ENCODE measurements around the gene GNB1L.

Gene GNB1L

DNA sequence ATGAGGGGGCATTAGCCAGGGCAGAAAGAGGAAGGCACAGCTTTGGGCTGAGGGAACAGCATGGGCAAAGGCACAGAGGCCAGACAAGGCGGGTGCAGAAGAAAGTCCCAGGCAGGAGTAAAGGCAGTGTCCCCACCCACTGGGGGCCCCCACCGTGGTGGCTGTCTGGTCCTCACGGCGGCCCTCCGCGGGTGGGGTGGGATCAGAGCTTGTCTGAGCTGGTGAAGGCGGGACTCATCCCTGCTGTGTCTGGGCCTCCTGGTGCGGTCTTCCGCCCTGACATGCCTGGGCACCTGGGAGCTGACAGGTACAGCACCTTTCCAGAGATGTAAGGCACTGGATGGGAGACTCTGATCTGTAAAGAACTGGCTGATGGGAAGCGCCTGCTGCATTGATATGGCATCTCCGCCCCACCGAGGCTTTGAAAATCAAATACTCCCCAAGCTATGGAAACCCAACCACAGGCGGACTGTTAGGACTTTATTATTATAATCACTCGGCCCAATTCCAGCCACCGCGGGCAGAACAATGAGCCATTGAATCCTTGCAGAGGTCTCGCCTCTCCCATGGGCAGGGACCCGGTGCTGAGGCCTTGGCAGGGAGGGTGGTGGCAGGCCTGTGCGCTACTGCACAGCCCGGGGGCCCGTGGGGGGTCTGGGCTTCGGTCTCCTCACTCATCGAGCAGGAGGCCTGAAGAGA lies 14.2 kb upstream of the GNB1L start:
- TF ChIP-seq GATA2 (IDR thresholded peaks at IDR 0.05; ENCODE audit: low read depth, low read length), result no peak
- TF ChIP-seq GATA3 (IDR thresholded peaks at IDR 0.05; ENCODE audit: low read depth, low read length), result no peak

DNA sequence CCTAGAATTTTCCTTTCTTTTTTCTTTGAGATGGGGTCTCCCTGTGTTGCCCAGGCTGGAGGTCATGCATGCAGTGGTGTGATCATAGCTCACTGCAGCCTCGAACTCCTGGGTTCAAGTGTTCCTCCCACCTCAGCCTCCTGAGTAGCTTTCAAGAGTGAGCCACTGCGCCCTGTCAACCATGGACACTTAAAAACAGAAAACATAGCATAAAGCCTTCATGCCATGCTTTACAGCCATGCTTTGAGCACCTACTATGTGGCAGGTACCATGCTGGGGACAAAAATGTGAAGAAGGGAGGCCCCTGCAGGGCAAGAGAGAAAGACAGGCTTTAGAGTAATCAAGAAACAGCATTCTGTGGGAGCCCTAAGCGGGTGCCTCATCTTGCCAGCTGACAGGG lies 13.7 kb upstream of the GNB1L start:
- TF ChIP-seq GATA3 (IDR thresholded peaks at IDR 0.05; ENCODE audit: low read depth, low read length), result no peak
- TF ChIP-seq GATA2 (IDR thresholded peaks at IDR 0.05; ENCODE audit: low read depth, low read length), result no peak

DNA sequence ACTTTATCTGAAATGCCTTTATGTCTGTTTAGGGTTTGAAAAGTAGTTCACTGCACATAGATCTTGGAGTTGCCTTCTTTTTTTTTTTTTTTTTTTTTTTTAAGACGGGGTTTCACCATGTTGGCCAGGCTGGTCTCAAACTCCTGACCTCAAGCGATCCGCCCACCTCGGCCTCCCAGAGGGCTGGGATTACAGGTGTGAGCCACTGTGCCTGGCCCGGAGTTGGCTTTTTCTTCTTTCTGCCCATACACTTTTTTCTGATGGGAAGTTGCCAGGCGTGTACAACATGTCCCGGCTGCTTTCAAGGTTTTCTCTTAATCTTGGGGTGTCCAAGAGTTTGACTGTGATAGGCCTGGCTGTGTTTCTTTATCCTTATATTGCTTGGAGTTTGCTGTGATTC lies 12.9 kb upstream of the GNB1L start:
- TF ChIP-seq GATA2 (IDR thresholded peaks at IDR 0.05; ENCODE audit: low read depth, low read length), result no peak
- no peak for TF ChIP-seq GATA3 (IDR thresholded peaks at IDR 0.05; ENCODE audit: low read depth, low read length)

DNA sequence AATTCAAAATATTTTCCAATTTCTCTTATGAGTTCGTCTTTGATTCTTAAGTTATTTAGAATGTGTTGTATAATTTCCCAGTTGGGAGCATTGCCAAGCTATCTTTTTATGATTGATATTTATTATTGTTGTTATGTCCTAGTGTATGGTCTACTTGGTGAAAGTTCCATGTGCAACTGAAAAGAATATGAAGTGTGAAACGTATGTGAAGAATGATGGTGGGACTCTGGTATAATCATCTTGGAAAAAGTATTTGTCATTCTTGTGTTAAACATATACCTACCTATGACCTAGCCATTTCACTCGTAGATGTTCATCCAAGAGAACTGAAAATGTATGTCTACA lies 12.0 kb upstream of the GNB1L start:
- TF ChIP-seq GATA2 (IDR thresholded peaks at IDR 0.05; ENCODE audit: low read depth, low read length) (no peak), GATA3 (IDR thresholded peaks at IDR 0.05; ENCODE audit: low read depth, low read length) (no peak)

DNA sequence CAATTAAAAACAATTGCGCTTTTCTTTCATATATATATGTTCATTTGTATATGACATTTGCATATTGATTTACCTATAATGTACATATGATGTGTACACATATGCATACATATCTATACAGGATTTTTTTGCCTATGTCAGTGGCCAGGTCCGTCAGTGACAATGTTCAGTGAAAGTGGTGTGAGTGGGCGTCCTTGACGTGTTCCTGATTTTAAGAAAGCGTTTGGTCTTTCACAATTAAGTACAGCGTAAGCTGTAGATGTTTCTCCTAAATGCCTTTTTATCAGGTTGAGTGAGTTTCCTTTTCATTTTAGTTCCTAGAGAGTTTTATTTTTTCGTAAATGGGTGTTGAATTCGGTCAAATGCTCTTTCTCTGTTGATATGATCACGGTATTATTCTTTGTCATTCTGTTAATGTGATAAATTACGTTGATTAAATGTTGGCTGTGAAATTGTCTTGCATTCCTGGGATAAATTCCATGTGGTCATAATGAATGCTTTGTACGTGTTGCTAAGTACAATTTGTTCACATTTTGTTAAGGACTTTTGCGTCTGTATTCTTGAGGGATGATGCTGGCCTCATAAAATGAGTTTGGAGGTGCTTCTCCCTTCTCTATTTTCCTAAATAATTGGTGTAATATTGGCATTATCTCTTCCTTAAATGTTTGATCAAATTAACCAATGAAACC lies 10.6 kb upstream of the GNB1L start:
- TF ChIP-seq GATA3 (IDR thresholded peaks at IDR 0.05; ENCODE audit: low read depth, low read length), result no peak
- TF ChIP-seq GATA2 (IDR thresholded peaks at IDR 0.05; ENCODE audit: low read depth, low read length), result no peak

DNA sequence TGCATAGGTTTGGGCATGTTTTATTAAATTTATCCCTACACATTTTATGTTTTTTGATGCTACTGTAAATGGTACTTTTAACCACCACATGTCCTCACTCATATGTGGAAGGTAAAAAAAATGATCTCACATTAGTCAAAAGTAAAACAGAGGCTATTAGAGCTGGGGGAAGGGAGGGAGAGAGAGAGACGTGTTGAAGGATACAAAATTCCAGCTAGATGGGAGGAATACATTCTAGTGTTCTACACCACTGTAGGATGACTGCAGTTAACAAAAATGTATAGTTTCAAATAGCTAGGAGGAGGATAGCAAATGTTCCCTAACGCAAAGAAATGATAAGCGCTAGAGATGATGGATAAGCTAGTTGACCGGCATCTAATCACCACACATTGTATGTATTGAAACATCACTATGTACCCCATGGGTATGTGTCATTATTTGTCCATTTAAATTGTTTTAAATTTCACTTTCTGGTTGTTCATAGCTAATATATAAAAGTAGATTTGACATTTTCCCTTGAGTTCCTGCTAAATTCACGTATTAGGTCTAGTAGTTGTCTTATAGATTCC lies 9.9 kb upstream of the GNB1L start:
- TF ChIP-seq GATA2 (IDR thresholded peaks at IDR 0.05; ENCODE audit: low read depth, low read length) (no peak), GATA3 (IDR thresholded peaks at IDR 0.05; ENCODE audit: low read depth, low read length) (no peak)

DNA sequence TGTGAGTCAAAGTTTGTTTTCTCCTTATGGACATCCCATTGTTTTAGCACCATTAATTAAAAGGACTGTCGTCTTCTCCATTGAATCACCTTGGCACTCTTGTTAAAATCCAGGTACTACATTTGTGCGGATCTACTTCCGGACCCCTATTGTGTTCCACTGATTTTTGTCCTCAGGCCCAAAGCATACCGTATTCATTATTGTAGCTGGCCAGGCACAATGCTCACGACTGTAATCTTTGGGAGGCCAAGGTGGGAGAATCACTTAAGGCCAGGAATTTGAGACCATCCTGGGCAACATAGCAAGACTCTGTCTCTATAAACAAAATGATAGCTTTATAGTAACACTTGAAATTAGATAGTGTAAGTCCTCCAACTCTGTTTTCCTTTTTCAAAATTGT lies 8.9 kb upstream of the GNB1L start:
- TF ChIP-seq GATA2 (IDR thresholded peaks at IDR 0.05; ENCODE audit: low read depth, low read length) (no peak), GATA3 (IDR thresholded peaks at IDR 0.05; ENCODE audit: low read depth, low read length) (no peak)

DNA sequence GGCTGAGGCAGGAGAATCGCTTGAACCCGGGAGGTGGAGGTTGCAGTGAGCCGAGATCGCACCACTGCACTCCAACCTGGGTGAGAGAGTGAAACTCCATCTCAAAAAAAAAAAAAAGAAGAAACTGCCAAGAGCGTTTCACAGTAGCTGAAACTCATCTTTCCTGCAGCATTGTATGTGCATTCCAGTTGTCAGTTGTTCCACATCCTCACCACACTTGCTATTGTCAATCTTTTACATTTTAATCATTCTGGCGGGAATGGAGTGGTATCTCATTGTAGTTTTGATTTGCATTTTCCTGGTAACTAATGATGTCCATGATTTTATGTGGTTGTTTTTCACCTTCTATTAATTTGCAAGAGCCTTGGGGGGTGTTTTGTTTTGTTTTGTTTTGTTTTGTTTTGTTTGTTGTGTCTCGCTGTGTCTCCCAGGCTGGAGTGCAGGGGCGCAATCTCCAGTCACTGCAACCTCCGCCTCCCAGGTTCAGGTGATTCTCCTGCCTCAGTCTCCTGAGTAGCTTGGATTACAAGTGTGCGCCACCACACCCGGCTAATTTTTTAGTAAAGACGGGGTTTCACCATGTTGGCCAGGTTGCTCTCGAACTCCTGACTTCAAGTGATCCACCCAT lies 8.1 kb upstream of the GNB1L start:
- TF ChIP-seq GATA2 (IDR thresholded peaks at IDR 0.05; ENCODE audit: low read depth, low read length) (no peak), GATA3 (IDR thresholded peaks at IDR 0.05; ENCODE audit: low read depth, low read length) (no peak)

DNA sequence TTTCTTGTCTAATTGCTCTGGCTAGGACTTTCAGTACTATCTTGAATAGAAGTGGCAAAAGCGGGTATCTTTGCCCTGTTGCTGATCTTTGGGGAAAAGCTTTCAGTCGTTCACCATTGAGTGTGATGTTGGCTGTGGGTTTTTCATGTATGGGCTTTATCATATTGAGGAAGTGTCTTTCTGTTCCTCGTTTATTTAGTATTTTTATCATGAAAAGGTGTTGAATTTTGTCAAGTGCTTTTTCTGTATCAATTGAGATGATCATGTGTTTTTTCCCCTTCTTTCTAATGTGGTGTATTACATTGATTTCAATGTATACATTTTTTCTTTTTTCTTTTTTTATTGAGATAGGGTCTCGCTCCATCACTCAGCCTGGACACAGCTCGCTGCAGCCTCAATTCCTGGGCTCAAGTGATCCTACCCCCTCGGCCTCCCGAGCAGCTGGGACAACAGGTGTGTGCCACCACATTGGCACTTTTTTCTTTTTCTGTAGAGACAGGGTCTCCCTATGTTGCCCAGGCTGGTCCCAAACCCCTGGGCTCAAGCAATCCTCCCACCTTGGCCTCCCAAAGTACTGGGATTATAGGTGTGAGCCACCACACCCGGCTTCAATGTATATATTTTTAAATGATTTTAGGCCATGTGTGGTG lies 5.3 kb upstream of the GNB1L start:
- TF ChIP-seq GATA2 (IDR thresholded peaks at IDR 0.05; ENCODE audit: low read depth, low read length), result no peak

DNA sequence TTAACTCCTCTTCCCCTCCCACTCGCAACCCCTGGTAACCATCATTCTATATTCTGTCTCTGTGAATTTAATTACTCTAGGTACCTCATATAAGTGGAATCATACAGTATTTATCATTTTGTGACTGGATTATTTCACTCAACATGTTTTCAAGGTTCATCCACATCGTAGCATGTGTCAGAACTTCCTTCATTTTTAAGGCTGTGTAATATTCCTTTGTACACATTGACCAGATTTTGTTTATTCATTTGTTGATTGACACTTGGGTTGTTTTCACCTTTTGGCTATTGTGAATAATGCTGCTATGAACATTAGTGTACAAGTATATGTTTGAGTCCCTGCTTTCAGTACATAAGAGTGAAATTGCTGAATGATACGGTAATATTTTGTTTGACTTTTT lies 2.7 kb upstream of the GNB1L start:
- TF ChIP-seq GATA3 (IDR thresholded peaks at IDR 0.05; ENCODE audit: low read depth, low read length), result no peak
- TF ChIP-seq GATA2 (IDR thresholded peaks at IDR 0.05; ENCODE audit: low read depth, low read length), result no peak

DNA sequence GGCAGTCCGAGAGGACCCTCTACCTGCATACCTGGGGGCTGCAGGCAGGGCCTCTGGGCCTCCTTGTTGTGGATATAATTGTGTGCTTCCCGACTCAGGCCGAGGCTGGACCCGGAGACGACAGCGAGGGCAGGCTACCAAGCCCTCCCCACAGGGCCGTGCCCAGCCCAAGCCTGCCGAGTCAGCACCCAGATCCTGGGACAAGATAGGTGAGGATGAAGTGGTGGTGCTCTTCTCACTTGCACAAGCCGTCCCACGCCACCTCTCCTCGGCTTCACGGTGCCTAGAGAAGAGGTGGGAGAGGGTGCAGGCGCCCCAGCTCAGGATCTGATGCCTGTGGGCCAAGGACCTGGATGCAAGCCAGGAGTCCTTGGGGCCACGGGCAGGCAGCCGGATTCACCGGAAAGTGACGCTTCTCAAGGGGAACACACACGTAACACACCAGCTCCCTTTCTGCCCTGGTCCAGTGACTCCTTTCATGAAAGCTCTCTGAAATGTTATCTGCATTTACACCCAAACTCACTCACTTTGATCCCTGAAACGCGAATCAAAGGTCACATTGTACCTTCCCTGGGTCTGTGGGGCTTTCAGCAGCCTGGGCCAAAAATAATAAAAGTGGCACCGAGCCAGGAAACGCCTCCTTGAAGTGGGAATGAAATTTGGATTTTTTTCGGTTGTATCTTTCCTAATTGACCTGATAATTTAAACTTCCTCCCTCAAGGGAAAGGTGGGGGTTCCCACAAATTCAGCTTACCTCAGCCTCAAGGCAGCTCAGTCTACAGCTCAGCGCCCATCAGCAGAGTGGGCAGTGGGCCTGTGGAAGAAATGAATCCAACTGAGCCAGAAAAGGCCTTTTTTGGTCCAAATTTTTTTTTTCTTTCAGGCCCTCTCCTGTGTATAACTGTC lies 1.1 kb upstream of the GNB1L start:
- TF ChIP-seq GATA2 (IDR thresholded peaks at IDR 0.05; ENCODE audit: low read depth, low read length), result peak; percentile 91
- no peak for TF ChIP-seq GATA3 (IDR thresholded peaks at IDR 0.05; ENCODE audit: low read depth, low read length)

DNA sequence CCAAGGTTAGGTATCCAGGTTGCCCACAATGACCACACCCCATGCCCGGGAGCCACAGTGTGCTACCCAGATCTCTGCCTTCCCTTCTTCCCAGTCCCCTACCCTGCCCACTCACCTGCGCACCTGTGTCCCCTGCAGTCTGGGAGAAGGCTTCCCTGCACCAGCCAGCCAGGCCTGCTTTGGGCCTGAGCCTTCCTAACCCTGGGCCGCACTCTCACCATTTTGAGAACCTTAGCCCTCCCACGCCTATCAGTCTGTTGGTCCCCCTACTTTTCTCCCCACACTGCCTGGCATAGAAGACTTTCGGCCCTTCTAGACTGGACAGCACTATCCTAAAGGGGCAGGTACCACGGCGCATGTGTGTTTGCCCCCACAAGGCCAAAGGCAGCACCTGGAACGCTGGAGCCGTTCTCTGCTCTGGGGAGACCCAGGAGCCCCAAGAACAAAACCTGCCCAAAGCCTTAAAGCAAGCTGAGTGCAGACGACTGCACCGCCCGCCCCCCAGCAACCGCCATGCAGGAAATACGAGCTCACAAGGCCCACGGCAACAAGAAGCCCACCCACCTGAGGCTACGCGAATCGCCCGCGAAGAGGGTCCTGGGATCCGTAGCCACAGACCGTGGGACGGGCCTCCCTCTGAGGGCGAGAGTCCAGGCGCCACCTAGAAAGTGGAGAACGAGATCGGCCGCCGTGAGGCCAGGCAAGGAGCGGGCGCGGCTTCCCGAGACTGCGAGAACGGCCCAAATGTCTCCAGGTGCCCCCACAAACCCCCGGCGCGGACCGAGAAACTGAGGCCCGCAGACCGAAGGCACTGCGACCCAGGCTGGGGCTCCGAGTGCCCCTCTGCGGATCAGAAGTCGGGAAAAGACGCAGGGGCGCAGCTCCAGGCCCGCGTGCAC lies 546 bp downstream of the GNB1L start:
- TF ChIP-seq GATA2 (IDR thresholded peaks at IDR 0.05; ENCODE audit: low read depth, low read length), result no peak
- no peak for TF ChIP-seq GATA3 (IDR thresholded peaks at IDR 0.05; ENCODE audit: low read depth, low read length)

Measured in SH-SY5Y (cell line).